ENCODE data around the gene CGB3.
"Not testable (repeated sequence)": the region's sequence is repeated elsewhere in the genome, so short reads cannot be mapped to it uniquely, and the experiment has no call there.

CGB3 gene

GRCh38 chr19:49019242-49019932, 4.7 kb downstream of the CGB3 start:
- DNase-seq (ENCODE audit: low read depth), result no peak
- peak; percentile 6 for TF ChIP-seq CTCF (IDR thresholded peaks at IDR 0.05; ENCODE audit: low read length, missing control alignments)
- peak overlapping the region; percentile 45 for H3K4me3 ChIP-seq (replicated peaks; ENCODE audit: low read depth, low read length)

- H3K4me3 ChIP-seq (replicated peaks; ENCODE audit: low read depth, low read length), result peak overlapping the region; percentile 45
- DNase-seq (ENCODE audit: low read depth), result not testable (repeated sequence)
These were observed 5.5 kb downstream of the CGB3 start for GRCh38 chr19:49018388-49019241.

GRCh38 chr19:49017666-49018351, 6.3 kb downstream of the CGB3 start:
- H3K4me3 ChIP-seq (replicated peaks; ENCODE audit: low read depth, low read length), result peak overlapping the region; percentile 44
- TF ChIP-seq CTCF (IDR thresholded peaks at IDR 0.05; ENCODE audit: low read length, missing control alignments), result peak; percentile 48
- DNase-seq (ENCODE audit: low read depth), result peak; percentile 49

- TF ChIP-seq CTCF (IDR thresholded peaks at IDR 0.05; ENCODE audit: low read length, missing control alignments), result no peak
- DNase-seq (ENCODE audit: low read depth), result no peak
- H3K4me3 ChIP-seq (replicated peaks; ENCODE audit: low read depth, low read length), result peak within 1 kb of the TSS; percentile 44
These were observed 7.0 kb downstream of the CGB3 start, which contains the start of gene LHB for GRCh38 chr19:49017041-49017665. LHB (minus strand) TSS chr19:49017091; CDS start chr19:49017081, 10 bp downstream.

GRCh38 chr19:49016067-49016839, 7.9 kb downstream of the CGB3 start:
- no peak overlapping the region for H3K4me3 ChIP-seq (replicated peaks; ENCODE audit: low read depth, low read length)
- no peak for TF ChIP-seq CTCF (IDR thresholded peaks at IDR 0.05; ENCODE audit: low read length, missing control alignments)
- DNase-seq (ENCODE audit: low read depth), result no peak

GRCh38 chr19:49014870-49015255, 9.3 kb downstream of the CGB3 start:
- TF ChIP-seq CTCF (IDR thresholded peaks at IDR 0.05; ENCODE audit: low read length, missing control alignments), result no peak
- DNase-seq (ENCODE audit: low read depth), result no peak
- no peak overlapping the region for H3K4me3 ChIP-seq (replicated peaks; ENCODE audit: low read depth, low read length)
